ENCODE measurements around the gene RALGAPA1. TPM values are rescaled to one million over a fixed set of nuclear protein-coding genes. Genes with fewer than 3 reads are reported as not detected.

The RALGAPA1 gene
- total RNA-seq, 1 donor from 2014 or later: 29.0 TPM

GRCh38 chr14:35835208-35835982 lies 26.3 kb upstream of the RALGAPA1 start:
- no peaks in the 10 kb centered on the region for H3K9me3 Mint-ChIP-seq (ENCODE audit: unreplicated experiment)
- no peak overlapping the region for H3K27ac Mint-ChIP-seq (ENCODE audit: unreplicated experiment)
- H3K4me3 Mint-ChIP-seq (ENCODE audit: unreplicated experiment): no peak overlapping the region
- peaks cover 34% of the 10 kb centered on the region for H3K36me3 Mint-ChIP-seq (ENCODE audit: low read depth, unreplicated experiment)
- DNase-seq (ENCODE audit: low spot score): no peak
- H3K27me3 Mint-ChIP-seq (ENCODE audit: unreplicated experiment): no peaks in the 10 kb centered on the region
- TF ChIP-seq CTCF (IDR thresholded peaks at IDR 0.05; ENCODE audit: unreplicated experiment): no peak
- no peaks in the 10 kb centered on the region for H3K4me1 Mint-ChIP-seq (ENCODE audit: unreplicated experiment)

DNA sequence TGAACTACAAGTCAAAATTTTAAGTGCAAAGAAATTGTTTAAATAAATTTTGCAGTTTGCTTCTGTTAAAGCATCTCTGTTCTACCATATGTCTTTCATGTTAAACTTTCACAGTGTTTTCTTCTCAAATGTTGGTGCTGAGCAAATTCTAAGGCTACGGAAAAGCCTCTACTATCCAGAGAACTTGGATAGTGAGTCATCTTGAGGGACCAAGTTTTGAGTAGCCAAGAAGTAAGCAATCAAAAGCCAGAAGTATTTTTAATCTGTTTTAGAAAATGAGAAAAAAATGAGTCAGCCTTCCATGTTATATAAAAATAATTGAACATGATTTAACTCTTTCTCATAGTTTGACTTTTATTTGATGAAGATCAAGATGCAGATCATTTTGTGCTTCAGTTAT lies 20.4 kb upstream of the RALGAPA1 start:
- peaks cover 8% of the 10 kb centered on the region for H3K27me3 Mint-ChIP-seq (ENCODE audit: unreplicated experiment)
- peaks cover 4% of the 10 kb centered on the region for H3K36me3 Mint-ChIP-seq (ENCODE audit: low read depth, unreplicated experiment)
- H3K4me3 Mint-ChIP-seq (ENCODE audit: unreplicated experiment): no peak overlapping the region
- peaks cover 16% of the 10 kb centered on the region for H3K4me1 Mint-ChIP-seq (ENCODE audit: unreplicated experiment)
- H3K27ac Mint-ChIP-seq (ENCODE audit: unreplicated experiment): no peak overlapping the region
- H3K9me3 Mint-ChIP-seq (ENCODE audit: unreplicated experiment): no peaks in the 10 kb centered on the region
- no peak for TF ChIP-seq CTCF (IDR thresholded peaks at IDR 0.05; ENCODE audit: unreplicated experiment)
- DNase-seq (ENCODE audit: low spot score): no peak

DNA sequence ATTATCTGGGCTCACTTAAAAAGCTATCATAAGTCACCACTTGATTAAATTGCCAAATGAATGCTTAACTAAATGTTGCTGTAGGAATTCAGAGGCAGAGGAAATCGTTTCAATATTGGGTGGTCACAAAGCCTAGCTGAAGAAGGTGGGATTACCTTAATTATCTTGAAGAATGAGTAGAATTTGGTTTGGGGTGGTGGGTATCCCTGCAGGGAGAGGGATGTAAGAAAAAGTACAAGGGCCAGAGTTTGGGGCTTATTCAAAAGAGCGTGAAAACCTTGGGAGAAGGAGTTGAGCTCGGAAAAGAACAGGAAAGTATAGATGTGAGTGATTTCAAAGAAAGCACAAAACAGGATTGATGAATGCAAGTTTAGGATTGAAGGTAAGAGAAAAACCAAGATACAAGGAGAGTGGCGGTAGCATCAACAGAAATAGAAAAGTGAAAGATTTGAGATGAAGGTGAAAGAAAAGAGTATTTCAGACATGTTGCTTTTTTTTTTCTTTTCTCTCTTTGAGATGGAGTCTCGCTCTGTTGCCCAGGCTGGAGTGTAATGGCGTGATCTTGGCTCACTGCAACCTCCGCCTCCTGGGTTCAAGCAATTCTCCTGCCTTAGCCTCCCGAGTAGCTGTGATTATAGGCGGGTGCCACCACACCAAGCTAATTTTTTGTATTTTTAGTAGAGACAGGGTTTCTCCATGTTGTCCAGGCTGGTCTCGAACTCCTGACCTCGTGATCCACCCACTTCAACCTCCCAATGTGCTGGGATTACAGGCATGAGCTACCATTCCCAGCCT lies 18.8 kb upstream of the RALGAPA1 start:
- Mint-ChIP-seq H3K27me3 (ENCODE audit: unreplicated experiment) (peaks cover 8% of the 10 kb centered on the region), H3K4me3 (ENCODE audit: unreplicated experiment) (peak overlapping the region; percentile 96), H3K4me1 (ENCODE audit: unreplicated experiment) (peaks cover 16% of the 10 kb centered on the region), H3K9me3 (ENCODE audit: unreplicated experiment) (no peaks in the 10 kb centered on the region), H3K36me3 (ENCODE audit: low read depth, unreplicated experiment) (peaks cover 4% of the 10 kb centered on the region), H3K27ac (ENCODE audit: unreplicated experiment) (no peak overlapping the region)
- no peak for DNase-seq (ENCODE audit: low spot score)
- no peak for TF ChIP-seq CTCF (IDR thresholded peaks at IDR 0.05; ENCODE audit: unreplicated experiment)

DNA sequence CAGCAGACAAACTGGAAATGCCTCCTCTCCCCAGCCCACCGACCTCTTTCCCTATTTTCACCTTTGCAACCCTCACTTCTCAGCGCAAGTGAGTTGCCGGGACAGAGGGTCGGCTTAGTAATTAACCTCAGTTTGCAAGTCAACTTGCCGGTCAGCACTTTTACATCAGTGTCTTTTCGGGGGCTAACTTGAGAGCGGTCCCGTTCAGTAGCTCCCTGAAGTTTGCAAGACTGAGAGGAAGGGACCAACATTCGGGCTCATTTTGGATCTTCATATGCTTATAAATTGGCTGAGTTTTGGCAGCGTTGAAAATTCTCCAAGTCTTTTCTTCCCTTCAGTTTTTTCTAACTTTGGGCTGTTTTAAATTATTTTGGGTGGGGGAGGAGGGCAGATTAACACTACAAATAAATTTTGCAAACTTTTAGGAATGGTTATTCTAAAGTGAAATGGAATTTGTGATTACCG lies 17.9 kb upstream of the RALGAPA1 start:
- H3K27ac Mint-ChIP-seq (ENCODE audit: unreplicated experiment): peak overlapping the region; percentile 80
- no peak for DNase-seq (ENCODE audit: low spot score)
- peaks cover 16% of the 10 kb centered on the region for H3K4me1 Mint-ChIP-seq (ENCODE audit: unreplicated experiment)
- peaks cover 8% of the 10 kb centered on the region for H3K27me3 Mint-ChIP-seq (ENCODE audit: unreplicated experiment)
- peak overlapping the region; percentile 96 for H3K4me3 Mint-ChIP-seq (ENCODE audit: unreplicated experiment)
- TF ChIP-seq CTCF (IDR thresholded peaks at IDR 0.05; ENCODE audit: unreplicated experiment): no peak
- H3K36me3 Mint-ChIP-seq (ENCODE audit: low read depth, unreplicated experiment): peaks cover 4% of the 10 kb centered on the region
- no peaks in the 10 kb centered on the region for H3K9me3 Mint-ChIP-seq (ENCODE audit: unreplicated experiment)

Measured in endothelial cell (in vitro differentiated cells).